ENCODE data around the gene FGF22. TPM values are rescaled to one million over a fixed set of nuclear protein-coding genes. Genes with fewer than 3 reads are reported as not detected.
"Not testable (repeated sequence)": the region's sequence is repeated elsewhere in the genome, so short reads cannot be mapped to it uniquely, and the experiment has no call there.

FGF22 gene
- total and polyA plus RNA-seq, 4 donors: 0.08 TPM; not detected in 3

DNA sequence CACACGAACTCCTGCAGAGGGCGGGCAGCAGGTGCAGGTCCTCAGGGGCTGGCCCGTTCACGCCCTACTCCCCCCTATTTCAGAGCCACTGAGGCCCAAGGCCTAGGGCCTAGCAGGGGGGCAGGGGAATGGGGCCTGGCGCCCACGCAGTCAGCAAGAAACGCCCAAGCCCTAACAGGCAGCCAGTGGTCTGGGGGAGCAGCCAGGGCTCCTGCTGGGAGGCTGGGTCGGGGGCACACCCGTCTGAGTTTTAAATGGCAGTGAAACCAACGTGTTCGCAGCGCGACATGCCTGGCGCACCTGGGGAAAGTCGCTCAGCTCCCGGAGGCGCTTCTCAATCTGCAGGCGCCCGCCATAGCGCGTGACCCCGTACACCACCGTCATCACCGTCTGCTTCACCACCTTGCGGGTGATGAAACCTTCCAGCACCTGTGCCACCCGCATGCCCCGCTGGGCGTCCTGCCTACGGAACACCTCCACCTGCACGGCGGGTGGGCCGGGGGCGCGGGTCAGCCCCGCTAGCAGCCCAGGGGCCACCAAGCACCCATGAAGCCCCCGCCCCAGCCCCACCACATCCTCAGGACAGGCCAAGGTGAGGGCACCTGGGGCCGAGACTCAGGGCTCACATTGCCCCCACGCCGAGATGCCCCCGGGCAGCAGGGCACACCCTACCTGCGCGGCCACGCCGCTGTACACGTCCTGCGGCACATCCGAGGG, 20.2 kb upstream of the FGF22 start:
- Histone ChIP-seq H3K4me3 (ENCODE audit: low read depth in 1 of 3, low read length in 3 of 3) (no peak overlapping the region), H3K9ac (ENCODE audit: low read depth in 1 of 2, low read length in 2 of 2) (no peak overlapping the region), H3K4me1 (ENCODE audit: control insufficient read depth in 4 of 4, insufficient read depth in 4 of 4, low read length in 3 of 4) (peaks cover 0 to 4% (median 2%) of the 10 kb centered on the region in 4 donors), H3K36me3 (ENCODE audit: control insufficient read depth in 4 of 4, insufficient read depth in 3 of 4, low read depth in 1 of 4, low read length in 3 of 4) (peaks cover 5 to 51% (median 25%) of the 10 kb centered on the region in 4 donors), H3K9me3 (ENCODE audit: control insufficient read depth in 4 of 4, low read length in 3 of 4) (no peaks in the 10 kb centered on the region), H3K27ac (ENCODE audit: low read depth in 1 of 2, low read length in 2 of 2) (no peak overlapping the region), H3K27me3 (ENCODE audit: control insufficient read depth in 4 of 4, insufficient read depth in 4 of 4, low read length in 3 of 4) (no peaks in the 10 kb centered on the region)
- TF ChIP-seq, protein P1, sequence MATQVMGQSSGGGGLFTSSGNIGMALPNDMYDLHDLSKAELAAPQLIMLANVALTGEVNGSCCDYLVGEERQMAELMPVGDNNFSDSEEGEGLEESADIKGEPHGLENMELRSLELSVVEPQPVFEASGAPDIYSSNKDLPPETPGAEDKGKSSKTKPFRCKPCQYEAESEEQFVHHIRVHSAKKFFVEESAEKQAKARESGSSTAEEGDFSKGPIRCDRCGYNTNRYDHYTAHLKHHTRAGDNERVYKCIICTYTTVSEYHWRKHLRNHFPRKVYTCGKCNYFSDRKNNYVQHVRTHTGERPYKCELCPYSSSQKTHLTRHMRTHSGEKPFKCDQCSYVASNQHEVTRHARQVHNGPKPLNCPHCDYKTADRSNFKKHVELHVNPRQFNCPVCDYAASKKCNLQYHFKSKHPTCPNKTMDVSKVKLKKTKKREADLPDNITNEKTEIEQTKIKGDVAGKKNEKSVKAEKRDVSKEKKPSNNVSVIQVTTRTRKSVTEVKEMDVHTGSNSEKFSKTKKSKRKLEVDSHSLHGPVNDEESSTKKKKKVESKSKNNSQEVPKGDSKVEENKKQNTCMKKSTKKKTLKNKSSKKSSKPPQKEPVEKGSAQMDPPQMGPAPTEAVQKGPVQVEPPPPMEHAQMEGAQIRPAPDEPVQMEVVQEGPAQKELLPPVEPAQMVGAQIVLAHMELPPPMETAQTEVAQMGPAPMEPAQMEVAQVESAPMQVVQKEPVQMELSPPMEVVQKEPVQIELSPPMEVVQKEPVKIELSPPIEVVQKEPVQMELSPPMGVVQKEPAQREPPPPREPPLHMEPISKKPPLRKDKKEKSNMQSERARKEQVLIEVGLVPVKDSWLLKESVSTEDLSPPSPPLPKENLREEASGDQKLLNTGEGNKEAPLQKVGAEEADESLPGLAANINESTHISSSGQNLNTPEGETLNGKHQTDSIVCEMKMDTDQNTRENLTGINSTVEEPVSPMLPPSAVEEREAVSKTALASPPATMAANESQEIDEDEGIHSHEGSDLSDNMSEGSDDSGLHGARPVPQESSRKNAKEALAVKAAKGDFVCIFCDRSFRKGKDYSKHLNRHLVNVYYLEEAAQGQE (IDR thresholded peaks at IDR 0.05): no peak
- TF ChIP-seq FOXA1 (IDR thresholded peaks at IDR 0.05) (no peak), TAF1 (conservative IDR thresholded peaks at IDR 0.05) (no peak), EGR1 (IDR thresholded peaks at IDR 0.05; ENCODE audit: low read depth in 2 of 2) (no peak), RAD21 (IDR thresholded peaks at IDR 0.05) (no peak)
- 95% methylated on average over 47 of the region's 47 CpGs for WGBS
- no peak for DNase-seq (ENCODE audit: low spot score)

DNA sequence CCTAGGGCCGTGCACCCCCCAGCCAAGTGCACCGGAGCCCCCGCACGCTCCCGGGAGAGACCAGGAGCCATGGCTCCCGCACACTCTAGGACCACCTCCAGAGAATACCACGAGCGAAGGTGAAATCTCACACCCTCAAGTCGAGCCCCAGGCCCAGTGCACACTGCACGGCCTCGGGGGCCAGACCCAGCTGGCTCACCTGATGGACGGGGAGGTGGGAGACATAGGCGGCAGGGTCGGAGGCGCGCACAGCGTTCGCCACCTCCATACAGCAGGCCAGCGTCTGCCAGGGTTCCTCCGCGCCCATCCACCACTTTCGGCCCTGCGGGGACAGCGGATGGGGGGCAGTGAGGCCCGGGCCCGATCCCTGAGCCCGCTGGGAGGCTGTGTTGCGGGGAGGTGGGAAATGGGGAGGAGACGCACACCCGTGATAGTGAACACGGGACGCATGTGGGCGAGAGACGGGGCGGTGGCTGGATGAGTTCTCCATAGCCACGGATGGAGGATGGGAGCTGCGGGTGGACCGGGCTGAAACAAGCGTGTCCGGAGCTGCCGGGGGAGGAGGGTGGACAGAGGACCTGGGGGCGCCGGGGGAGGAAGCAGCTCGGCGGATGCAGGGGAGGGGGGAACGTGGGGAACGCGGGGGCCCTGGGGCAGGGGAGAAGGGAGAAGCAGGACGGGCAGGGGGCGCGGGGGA, 19.4 kb upstream of the FGF22 start:
- H3K9me3 ChIP-seq (ENCODE audit: control insufficient read depth in 4 of 4, low read length in 3 of 4): no peaks in the 10 kb centered on the region
- no peak for DNase-seq (ENCODE audit: low spot score)
- H3K9ac ChIP-seq (ENCODE audit: low read depth in 1 of 2, low read length in 2 of 2): no peak overlapping the region
- WGBS: 96% methylated on average over 51 of the region's 51 CpGs
- H3K27me3 ChIP-seq (ENCODE audit: control insufficient read depth in 4 of 4, insufficient read depth in 4 of 4, low read length in 3 of 4): no peaks in the 10 kb centered on the region
- H3K27ac ChIP-seq (ENCODE audit: low read depth in 1 of 2, low read length in 2 of 2): no peak overlapping the region
- peaks cover 5 to 55% (median 29%) of the 10 kb centered on the region in 4 donors for H3K36me3 ChIP-seq (ENCODE audit: control insufficient read depth in 4 of 4, insufficient read depth in 3 of 4, low read depth in 1 of 4, low read length in 3 of 4)
- H3K4me3 ChIP-seq (ENCODE audit: low read depth in 1 of 3, low read length in 3 of 3): no peak overlapping the region
- H3K4me1 ChIP-seq (ENCODE audit: control insufficient read depth in 4 of 4, insufficient read depth in 4 of 4, low read length in 3 of 4): peaks cover 0 to 4% (median 2%) of the 10 kb centered on the region in 4 donors
- no peak for TF ChIP-seq YY1 (IDR thresholded peaks at IDR 0.05)
- TF ChIP-seq HNF4G (IDR thresholded peaks at IDR 0.05): no peak
- no peak for TF ChIP-seq SP1 (IDR thresholded peaks at IDR 0.05)
- TF ChIP-seq EGR1 (IDR thresholded peaks at IDR 0.05; ENCODE audit: low read depth in 2 of 2): no peak
- TF ChIP-seq GABPA (IDR thresholded peaks at IDR 0.05 in 1 of 2, conservative IDR thresholded peaks at IDR 0.05 in 1 of 2): no peak
- no peak for TF ChIP-seq ATF3 (IDR thresholded peaks at IDR 0.05)
- TF ChIP-seq, protein P2, sequence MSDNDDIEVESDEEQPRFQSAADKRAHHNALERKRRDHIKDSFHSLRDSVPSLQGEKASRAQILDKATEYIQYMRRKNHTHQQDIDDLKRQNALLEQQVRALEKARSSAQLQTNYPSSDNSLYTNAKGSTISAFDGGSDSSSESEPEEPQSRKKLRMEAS (IDR thresholded peaks at IDR 0.05): no peak
- TF ChIP-seq, protein P1 (IDR thresholded peaks at IDR 0.05): no peak

- WGBS: 98% methylated on average over 48 of the region's 48 CpGs
- not testable (repeated sequence) for H3K27ac ChIP-seq (ENCODE audit: low read depth in 1 of 2, low read length in 2 of 2)
Measured at GRCh38 chr19:621191-621590, 18.5 kb upstream of the FGF22 start.

More at GRCh38 chr19:621191-621590, 18.5 kb upstream of the FGF22 start:
- H3K9ac ChIP-seq (ENCODE audit: low read depth in 1 of 2, low read length in 2 of 2); H3K27me3 ChIP-seq (ENCODE audit: control insufficient read depth in 4 of 4, insufficient read depth in 4 of 4, low read length in 3 of 4); DNase-seq (ENCODE audit: low spot score); H3K9me3 ChIP-seq (ENCODE audit: control insufficient read depth in 4 of 4, low read length in 3 of 4); H3K4me1 ChIP-seq (ENCODE audit: control insufficient read depth in 4 of 4, insufficient read depth in 4 of 4, low read length in 3 of 4); H3K4me3 ChIP-seq (ENCODE audit: low read depth in 1 of 3, low read length in 3 of 3): not testable (repeated sequence)
- peaks cover 7 to 58% (median 31%) of the 10 kb centered on the region in 4 donors for H3K36me3 ChIP-seq (ENCODE audit: control insufficient read depth in 4 of 4, insufficient read depth in 3 of 4, low read depth in 1 of 4, low read length in 3 of 4)

All from liver (tissue), 9 donors.